Activated CD8-positive, alpha-beta memory T cell treated with anti-CD3 and anti-CD28 coated beads for 36 hours (primary cell): Measurements from ENCODE around the gene GABRA4. TPM values are rescaled to one million over a fixed set of nuclear protein-coding genes. Genes with fewer than 3 reads are reported as not detected.

Experiments
- CTCF ChIA-PET: fragments of 350-600 bp; sonication (Branson Sonifier 250); formaldehyde crosslinking; loops from one replicate; lab custom pipeline; 2021; ENCODE audit warnings: antibody characterized with exemption; lab: Charles Lee
- POLR2A ChIA-PET: fragments of 350-600 bp; sonication (Branson Sonifier 250); formaldehyde crosslinking; loops from one replicate; lab custom pipeline; 2021; ENCODE audit warnings: antibody characterized with exemption; lab: Charles Lee
- total RNA-seq, 2 experiments: library from RNA; stranded (reverse); gene quantifications; one replicate each; pipeline ENCODE4 v1.2.3, GENCODE V29; 2021

Gene GABRA4
- not detected for total RNA-seq

DNA sequence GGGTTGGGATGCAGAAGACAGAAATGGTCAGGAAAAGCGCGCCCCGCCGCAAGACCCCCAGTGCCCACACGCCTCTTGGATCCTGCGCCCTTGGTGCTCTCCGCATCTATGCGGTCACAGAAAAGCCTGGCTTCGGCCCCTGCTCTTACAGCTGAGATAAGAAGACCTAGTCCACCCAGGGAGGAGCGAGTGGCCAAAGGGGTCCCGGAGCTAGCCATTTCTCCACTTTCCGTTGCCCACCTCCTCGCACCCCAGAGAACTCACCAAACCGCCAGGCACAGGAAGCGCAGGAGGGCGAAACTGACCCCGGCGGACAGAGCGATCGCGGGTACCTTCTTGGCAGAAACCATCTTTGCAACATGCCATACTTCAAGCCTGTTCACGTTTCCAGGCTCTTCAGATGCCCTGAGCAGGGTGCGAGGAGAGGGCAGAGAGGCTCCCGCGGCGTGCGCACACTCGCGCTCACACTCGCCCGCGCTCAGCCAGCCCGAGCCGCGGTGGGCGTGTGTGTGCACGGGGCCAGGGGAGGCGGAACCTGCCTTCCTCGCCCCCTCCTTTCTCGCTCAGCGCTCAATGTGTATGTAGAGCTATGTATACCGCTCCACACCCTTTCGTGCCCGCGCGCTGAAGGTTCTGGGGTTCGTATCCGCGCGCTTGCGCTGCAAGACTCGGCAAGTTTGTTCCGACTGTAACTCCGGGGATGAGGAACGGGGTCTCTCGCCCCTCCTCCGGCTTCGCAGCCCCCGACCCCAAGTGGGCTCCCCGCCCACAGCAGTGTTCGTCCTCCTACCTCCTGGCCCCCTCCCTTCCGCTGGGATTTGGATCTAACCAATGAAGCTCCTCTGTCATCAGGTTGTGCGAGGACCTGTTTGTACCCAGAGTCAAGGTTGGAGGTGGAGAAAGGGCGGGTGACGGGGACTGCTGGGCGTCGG lies at the start of gene GABRA4:
Gene GABRA4, minus strand, starts transcription at position 507 of the 932 bp plus-strand sequence. Its CDS starts 157 bp downstream, at position 350.
- CTCF ChIA-PET = no interaction called here
- POLR2A ChIA-PET = no interaction called here

- POLR2A ChIA-PET = no interaction called here
- CTCF ChIA-PET = no interaction called here
Measured at GRCh38 chr4:47040828-47041227, 47.4 kb upstream of the GABRA4 start.

DNA sequence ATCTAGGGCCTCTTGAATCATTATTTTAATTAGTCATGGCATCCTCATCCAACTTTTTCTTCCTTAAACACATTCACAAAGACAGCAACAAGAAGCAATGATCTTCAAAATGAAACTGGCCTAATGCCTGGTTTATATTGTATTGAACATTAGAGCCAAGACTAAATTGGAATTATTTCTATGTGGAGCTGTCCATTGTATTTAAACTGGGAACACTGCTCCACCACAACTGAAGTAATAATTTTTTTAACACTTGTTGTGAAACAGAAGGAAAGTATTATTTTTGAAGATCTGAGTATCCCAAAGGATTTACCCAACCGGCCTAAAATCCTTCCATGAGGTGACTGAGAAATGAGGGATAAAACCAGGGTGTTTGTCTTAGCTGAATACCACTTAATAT lies 44.9 kb upstream of the GABRA4 start:
- POLR2A ChIA-PET = no interaction called here
- CTCF ChIA-PET = no interaction called here

DNA sequence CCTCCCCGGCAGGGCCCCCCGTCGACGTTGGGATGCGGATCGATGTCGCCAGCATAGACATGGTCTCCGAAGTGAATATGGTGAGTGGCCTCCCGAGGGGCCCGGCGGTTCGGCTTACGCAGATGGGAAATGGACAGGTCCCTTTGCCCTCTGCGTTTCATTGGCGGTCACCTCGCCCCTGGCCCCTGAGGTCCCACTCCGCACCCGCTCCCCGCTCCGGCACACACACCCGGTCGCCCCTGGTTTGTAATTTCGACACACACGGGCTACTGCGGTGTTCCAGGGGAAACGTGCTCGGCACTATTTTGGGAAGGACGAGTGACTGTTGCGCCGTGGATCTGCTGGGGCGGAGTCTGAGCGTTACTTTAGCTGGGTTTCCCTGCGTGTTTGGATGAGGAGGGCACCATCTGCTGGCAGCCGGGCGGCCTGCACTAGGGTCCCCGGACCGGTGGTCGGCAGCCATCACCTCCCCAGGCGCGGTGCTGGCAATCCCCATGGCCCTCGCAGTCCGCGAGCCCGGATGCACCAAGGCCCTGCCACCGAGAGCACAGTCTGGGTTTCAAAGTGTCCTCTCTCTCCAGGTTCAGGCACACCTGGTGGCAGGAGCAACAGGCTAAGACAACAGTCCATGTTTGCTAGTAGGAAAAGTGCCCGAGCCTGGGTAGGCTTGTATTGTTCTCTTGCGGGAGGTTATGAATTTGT lies 39.2 kb upstream of the GABRA4 start:
- POLR2A ChIA-PET = no interaction called here
- CTCF ChIA-PET = interaction anchor here (1.0 kb wide), 1 partner anchor 188 kb away, joined by 3 read pairs; no protein-coding TSS in a partner anchor

GRCh38 chr4:47031751-47032404 lies 38.5 kb upstream of the GABRA4 start:
- POLR2A ChIA-PET = no interaction called here

GRCh38 chr4:47031011-47031678 lies 37.8 kb upstream of the GABRA4 start, which contains the start of gene GABRB1:
GABRB1 (plus strand) TSS chr4:47031567.
- CTCF ChIA-PET = no interaction called here
- POLR2A ChIA-PET = no interaction called here

More at GRCh38 chr4:47031751-47032404, 38.5 kb upstream of the GABRA4 start:
- CTCF ChIA-PET = interaction anchor here (1.0 kb wide), 1 partner anchor 187 kb away, joined by 3 read pairs; no protein-coding TSS in a partner anchor

- POLR2A ChIA-PET = no interaction called here
Measured at GRCh38 chr4:47017494-47017893, 24.1 kb upstream of the GABRA4 start.

DNA sequence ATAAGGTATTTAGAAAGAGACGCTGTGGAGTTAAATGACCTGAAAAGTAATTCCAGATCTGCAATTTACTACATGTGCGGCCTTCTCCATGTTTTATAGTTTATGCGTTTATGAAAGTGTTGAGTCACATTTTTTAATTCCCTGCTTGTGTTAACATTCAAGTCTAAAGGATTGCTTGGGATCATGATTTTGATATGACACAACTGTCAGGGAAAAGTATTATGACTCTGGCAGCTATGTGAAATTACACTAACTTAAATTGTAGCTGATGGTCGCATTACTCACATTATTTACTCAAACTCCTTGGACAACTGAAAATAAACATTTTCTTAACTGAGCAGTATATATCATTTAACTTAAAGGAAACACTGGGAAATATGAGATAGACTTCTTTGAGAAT lies 23.7 kb upstream of the GABRA4 start:
- ChIA-PET POLR2A (no interaction called here), CTCF (no interaction called here)

More at GRCh38 chr4:47017494-47017893, 24.1 kb upstream of the GABRA4 start:
- CTCF ChIA-PET = no interaction called here

DNA sequence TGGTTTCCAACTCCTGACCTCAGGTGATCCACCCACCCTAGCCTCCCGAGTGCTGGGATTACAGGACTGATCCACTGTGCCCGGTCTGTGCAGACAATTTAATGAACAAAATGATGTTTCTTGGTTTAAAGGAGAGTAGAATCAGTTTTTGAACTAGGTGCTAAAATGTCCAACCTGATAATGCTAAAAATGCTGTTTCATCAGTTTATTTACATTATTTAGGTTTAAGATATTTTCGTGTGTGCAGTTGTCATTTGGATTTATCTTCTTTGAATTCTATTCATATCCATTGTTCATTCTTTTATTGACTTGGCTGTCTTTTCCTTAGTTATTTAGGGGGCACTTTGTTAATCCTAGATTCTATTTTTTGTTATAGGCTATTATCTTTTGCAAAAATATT lies 20.0 kb upstream of the GABRA4 start:
- ChIA-PET POLR2A (no interaction called here), CTCF (no interaction called here)

DNA sequence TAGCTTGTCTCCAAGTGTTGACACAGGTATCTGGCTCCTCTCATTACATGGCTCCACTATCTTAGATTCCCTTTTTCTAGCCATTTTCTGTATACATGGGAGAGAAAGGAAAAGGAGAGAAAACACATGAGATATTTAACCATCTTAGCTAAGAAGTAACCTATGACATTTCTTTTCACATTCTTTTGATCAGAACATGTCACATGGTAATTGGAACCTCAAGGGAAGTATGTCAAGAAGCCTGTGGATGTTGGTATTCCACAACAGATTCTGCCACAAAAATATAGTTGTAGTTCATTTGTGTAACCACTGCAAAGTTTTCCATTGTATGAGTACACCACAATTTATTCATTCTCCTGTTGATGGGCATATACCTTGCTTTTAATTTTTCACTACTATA lies 19.3 kb upstream of the GABRA4 start:
- CTCF ChIA-PET = no interaction called here
- POLR2A ChIA-PET = no interaction called here

- ChIA-PET POLR2A (no interaction called here), CTCF (interaction anchor here (0.5 kb wide), 1 partner anchor 226 kb away, joined by 3 read pairs; no protein-coding TSS in a partner anchor)
Measured at GRCh38 chr4:47010912-47011446, 17.6 kb upstream of the GABRA4 start.

- CTCF ChIA-PET = interaction anchor here (0.5 kb wide), 1 partner anchor 226 kb away, joined by 3 read pairs; no protein-coding TSS in a partner anchor
- POLR2A ChIA-PET = no interaction called here
Measured at GRCh38 chr4:47010347-47010911, 17.0 kb upstream of the GABRA4 start.

DNA sequence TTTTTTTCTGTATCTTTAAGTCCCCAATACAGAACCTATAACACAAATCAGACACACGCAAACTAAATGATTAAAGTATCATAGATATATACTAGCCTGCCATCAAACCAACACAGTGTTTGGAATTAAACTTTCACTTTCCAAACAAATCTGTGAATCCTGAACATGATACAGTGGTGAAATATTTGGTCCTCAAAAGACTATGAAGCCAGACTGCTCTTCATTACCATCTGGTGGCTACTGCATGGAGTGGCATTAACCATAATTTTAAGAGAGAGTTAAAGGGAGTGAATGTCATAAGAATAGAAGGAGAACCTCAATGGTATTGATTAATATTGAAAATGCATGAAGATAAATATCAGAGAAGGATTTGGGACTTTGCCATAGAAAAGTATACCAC lies 9.2 kb upstream of the GABRA4 start:
- ChIA-PET CTCF (no interaction called here), POLR2A (no interaction called here)

DNA sequence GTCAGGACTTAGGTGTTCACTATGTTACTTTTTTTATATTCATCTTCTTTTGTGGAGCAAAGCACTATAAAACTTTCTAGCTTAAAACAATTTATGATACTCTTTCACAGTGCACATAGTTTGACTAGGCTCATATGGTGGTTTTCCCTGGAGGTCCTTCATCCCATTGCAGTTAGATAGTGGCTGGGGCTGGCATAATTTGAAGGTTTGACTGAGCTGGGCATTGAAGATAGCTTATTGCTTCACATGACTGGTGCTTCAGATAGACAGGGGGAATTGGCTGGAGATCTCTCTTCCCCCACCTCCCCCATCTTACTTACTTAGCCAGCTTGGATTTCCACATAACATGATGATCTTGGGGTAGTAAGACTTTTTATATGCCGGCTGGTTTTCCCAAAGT lies 7.0 kb upstream of the GABRA4 start:
- POLR2A ChIA-PET = no interaction called here
- CTCF ChIA-PET = interaction anchor here (0.6 kb wide), 1 partner anchor 125 kb away, joined by 3 read pairs; no protein-coding TSS in a partner anchor

GRCh38 chr4:46999566-46999965 lies 6.2 kb upstream of the GABRA4 start:
- CTCF ChIA-PET = no interaction called here

GRCh38 chr4:46994007-46994405 lies 625 bp upstream of the GABRA4 start:
- ChIA-PET POLR2A (no interaction called here), CTCF (no interaction called here)

More at GRCh38 chr4:46999566-46999965, 6.2 kb upstream of the GABRA4 start:
- POLR2A ChIA-PET = no interaction called here

GRCh38 chr4:46992338-46992737 lies 1.0 kb downstream of the GABRA4 start:
- CTCF ChIA-PET = no interaction called here
- POLR2A ChIA-PET = no interaction called here

DNA sequence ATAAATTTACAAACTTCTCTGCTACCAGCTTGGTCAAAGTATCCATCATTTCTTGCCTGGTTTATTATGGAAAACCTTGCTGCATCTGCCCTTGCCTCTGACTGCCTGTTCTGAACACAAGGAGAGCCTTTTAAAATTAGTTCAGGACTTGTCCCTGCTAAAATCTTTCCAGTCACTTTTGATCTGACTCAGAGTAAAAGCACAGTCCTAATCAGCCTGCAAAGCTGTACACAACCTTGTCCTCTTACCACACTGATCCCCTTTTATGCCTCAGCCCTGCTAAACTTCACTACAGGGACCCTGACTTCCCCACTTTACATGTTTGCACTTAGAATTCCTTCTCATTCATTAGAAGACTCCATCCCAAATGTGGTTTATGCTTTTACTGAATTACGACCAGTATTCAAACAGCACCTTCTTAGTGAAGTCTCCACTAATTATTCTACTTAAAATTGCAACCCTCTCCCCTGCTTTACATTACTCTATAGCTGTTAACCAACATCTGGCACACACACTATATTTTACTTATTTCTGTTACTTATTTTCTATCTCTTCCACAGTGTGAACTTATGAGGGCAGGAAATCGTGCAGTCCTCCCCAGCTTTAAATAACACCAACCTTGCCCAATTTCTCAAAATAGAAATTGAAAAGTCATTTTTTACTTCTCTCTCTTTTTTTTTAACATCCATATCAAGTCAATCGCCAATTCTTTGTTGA lies 6.3 kb downstream of the GABRA4 start:
- POLR2A ChIA-PET = no interaction called here
- CTCF ChIA-PET = no interaction called here
